Transverse colon (tissue), 4 donors: Measurements from ENCODE around the gene UBE4B.

Experiments used
- EP300 ChIP-seq: sonication (generic); formaldehyde crosslinking; IDR thresholded peaks from one replicate; pipeline ENCODE4 v1.6.1; 2017; ENCODE audit warnings: antibody characterized with exemption, low read depth
- POLR2A ChIP-seq: fragments of 450-650 bp; IDR thresholded peaks from one replicate; pipeline ENCODE4 v1.6.1; 2016; ENCODE audit warnings: antibody characterized with exemption, mild to moderate bottlenecking, moderate library complexity
- POLR2AphosphoS5 ChIP-seq, 3 donors: sonication (generic); formaldehyde crosslinking; IDR thresholded peaks; one replicate each; pipeline ENCODE4 v1.6.1; 2016; ENCODE audit warnings: antibody characterized with exemption in 3 of 3
- TF ChIP-seq, protein P1 (sequence below), 5 experiments: fragments of 200-600 bp in 3 of 5; fragments of 450-650 bp in 2 of 5; sonication (generic) in 3 of 5; IDR thresholded peaks; 1 replicate in 2 of 5; 2 replicates in 3 of 5; pipeline ENCODE4 v1.5.1; 2016 to 2017; ENCODE audit warnings: antibody characterized with exemption in 5 of 5, inconsistent platforms in 3 of 5, mild to moderate bottlenecking in 2 of 5, moderate library complexity in 1 of 5

DNA sequence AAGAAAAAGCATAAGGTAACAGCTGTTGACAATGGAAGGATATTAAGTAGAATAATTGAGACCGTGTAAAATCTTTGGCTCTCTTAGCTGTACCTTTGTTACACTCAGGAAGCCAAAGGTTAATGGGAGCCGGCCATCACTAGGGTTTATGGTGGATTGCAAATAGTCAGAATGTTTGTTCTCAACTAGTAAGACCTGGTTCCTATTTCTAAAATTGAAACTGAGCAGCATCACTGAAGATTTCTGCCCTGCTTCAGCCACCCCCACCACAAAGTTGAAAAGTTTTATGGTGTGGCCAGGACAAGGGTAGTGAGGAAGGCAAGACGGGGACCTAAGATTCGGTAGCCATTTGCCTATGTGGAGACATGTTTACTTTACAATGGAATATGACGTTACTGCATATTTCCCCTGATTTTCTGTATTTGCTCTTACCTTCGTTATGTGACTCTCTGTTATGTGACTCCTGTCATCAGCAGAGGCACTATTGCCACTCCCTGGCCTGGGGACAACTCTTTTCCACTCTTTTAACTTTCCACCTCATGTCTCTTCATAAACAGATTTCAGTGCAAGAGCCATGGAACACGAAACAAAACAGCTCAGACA lies 136.3 kb downstream of the UBE4B start:
- TF ChIP-seq EP300, result no peak
- TF ChIP-seq, protein P1, sequence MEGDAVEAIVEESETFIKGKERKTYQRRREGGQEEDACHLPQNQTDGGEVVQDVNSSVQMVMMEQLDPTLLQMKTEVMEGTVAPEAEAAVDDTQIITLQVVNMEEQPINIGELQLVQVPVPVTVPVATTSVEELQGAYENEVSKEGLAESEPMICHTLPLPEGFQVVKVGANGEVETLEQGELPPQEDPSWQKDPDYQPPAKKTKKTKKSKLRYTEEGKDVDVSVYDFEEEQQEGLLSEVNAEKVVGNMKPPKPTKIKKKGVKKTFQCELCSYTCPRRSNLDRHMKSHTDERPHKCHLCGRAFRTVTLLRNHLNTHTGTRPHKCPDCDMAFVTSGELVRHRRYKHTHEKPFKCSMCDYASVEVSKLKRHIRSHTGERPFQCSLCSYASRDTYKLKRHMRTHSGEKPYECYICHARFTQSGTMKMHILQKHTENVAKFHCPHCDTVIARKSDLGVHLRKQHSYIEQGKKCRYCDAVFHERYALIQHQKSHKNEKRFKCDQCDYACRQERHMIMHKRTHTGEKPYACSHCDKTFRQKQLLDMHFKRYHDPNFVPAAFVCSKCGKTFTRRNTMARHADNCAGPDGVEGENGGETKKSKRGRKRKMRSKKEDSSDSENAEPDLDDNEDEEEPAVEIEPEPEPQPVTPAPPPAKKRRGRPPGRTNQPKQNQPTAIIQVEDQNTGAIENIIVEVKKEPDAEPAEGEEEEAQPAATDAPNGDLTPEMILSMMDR (IDR thresholded peaks at IDR 0.05), result no peak
- no peak for TF ChIP-seq POLR2AphosphoS5 (IDR thresholded peaks at IDR 0.05)
- TF ChIP-seq POLR2A, result no peak
